OCI-LY3 (cell line): ENCODE data around the gene TNS3.

Experiments used
- CTCF ChIP-seq: fragments of 200-600, 300-600 bp; sonication (generic); IDR thresholded peaks from 2 replicates; pipeline ENCODE4 v1.5.1; 2014; ENCODE audit warnings: antibody characterized with exemption, low read length, low read depth
- EZH2phosphoT487 ChIP-seq: fragments of 200-600 bp; shearing (Covaris generic); IDR thresholded peaks from 2 replicates; pipeline ENCODE4 v1.6.1; 2018; ENCODE audit warnings: antibody characterized with exemption, mixed run types, low read depth

- TF ChIP-seq CTCF (no peak), EZH2phosphoT487 (no peak)
These were observed 263.3 kb downstream of the TNS3 start for GRCh38 chr7:47318395-47319182.
